ENCODE results near the gene ZNF331.

The ZNF331 gene

DNA sequence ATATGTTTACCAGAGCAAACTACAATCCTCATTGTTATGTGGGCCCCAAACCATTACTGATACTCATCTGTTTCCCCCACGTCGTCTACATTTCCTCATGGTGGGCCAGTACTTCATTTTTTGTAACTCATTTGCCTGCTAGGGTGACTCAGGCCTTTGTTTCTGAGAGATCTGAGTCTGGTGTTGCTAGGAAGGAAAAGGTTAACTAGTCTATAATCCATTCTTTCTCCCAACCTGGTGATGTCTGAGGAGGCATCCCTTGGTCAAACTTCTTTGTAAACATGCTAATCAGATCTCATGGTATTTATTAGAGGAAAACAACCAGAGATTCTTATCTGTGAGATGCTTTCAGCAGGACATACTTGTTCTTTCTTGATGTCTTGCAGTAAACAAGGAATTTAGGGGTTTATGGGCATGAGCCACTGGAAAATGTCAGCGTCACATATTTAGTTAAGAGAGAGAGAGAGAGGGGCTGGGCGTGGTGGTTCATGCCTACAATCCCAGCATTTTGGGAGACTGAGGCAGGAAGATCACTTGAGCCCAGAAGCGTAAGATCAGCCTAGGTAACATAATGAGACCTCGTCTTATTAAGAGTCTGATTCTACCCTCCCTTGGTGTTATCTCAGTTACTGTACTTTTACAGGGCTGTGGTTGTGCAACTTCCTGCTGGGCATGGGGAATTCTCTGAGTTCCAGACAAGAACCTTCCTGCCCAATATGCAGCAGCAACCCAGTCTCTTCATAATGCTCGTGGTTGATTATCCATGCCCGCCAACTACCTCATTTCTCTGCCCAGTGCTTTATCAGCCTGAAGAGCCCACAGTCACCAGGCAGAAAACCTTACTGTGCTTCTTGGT is 84.2 kb downstream of the ZNF331 start:
- Histone ChIP-seq H3K36me3 (replicated peaks) (no peaks in the 10 kb centered on the region), H3K4me3 (ENCODE audit: low read depth, low read length) (no peak overlapping the region), H3K27ac (no peak overlapping the region), H3K27me3 (replicated peaks) (no peaks in the 10 kb centered on the region)
- TF ChIP-seq, protein P1, sequence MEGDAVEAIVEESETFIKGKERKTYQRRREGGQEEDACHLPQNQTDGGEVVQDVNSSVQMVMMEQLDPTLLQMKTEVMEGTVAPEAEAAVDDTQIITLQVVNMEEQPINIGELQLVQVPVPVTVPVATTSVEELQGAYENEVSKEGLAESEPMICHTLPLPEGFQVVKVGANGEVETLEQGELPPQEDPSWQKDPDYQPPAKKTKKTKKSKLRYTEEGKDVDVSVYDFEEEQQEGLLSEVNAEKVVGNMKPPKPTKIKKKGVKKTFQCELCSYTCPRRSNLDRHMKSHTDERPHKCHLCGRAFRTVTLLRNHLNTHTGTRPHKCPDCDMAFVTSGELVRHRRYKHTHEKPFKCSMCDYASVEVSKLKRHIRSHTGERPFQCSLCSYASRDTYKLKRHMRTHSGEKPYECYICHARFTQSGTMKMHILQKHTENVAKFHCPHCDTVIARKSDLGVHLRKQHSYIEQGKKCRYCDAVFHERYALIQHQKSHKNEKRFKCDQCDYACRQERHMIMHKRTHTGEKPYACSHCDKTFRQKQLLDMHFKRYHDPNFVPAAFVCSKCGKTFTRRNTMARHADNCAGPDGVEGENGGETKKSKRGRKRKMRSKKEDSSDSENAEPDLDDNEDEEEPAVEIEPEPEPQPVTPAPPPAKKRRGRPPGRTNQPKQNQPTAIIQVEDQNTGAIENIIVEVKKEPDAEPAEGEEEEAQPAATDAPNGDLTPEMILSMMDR (IDR thresholded peaks at IDR 0.05; ENCODE audit: low read depth, low read length, missing control alignments): no peak
- in situ Hi-C loops (cut with HindIII; ENCODE audit: low pct_ligation_motif_present, low sequenced_read_pairs): no loop called here
- no peak for DNase-seq

DNA sequence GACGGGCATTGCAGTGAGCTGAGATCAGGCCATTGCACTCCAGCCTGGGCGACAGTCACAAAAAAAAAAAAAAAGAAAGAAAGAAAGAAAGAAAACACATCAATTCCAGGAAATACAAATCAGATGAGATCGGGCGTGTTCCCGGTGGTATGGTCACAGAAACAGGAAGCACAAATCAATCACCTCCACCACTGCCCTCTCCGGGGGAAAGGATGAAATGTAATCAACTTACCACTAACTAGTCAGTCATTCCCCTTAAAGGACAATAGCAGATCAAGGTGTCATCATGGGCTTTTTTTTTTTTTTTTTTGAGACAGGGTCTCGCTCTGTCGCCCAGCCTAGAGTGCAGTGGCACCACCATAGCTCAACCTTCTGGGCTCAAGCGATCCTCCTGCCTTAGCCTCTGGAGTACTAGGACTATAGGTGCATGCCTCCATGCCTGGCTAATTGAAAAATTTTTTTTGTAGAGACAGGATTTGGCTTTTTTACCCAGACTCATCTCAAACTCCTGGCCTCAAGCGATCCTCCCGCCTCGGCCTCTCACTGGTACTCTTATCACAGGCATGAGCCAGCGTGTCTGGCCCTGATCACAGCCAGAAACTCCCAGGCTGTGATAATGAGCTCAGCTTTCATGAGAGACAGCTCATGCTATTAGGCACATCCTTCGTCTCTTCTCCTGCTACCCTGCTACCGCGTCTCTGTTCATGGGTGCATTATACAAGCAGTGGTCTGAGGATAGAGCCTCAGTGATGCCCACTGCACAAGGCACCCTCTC is 87.0 kb downstream of the ZNF331 start:
- in situ Hi-C loops (cut with HindIII; ENCODE audit: low pct_ligation_motif_present, low sequenced_read_pairs): no loop called here
- TF ChIP-seq, protein P1 (IDR thresholded peaks at IDR 0.05; ENCODE audit: low read depth, low read length, missing control alignments): no peak
- Histone ChIP-seq H3K27me3 (replicated peaks) (no peaks in the 10 kb centered on the region), H3K4me3 (ENCODE audit: low read depth, low read length) (no peak overlapping the region), H3K27ac (no peak overlapping the region), H3K36me3 (replicated peaks) (no peaks in the 10 kb centered on the region)
- DNase-seq: no peak

DNA sequence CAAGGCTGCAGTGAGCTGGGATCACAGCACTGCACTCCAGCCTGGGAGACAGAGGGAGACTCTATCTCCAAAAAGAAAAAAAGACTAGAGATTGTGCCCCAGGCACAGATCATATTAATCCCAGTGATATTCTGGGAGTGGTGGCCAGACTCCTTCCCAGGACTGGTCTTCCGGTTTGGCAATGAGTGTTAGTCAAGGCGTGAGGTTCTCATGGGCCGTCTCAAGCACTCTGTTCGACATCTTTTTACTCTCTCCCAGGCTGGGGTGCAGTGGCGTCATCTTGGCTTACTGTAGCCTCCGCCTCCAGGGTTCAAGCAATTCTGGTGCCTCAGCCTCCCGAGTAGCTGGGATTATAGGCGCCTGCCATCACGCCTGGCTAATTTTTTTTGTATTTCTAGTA is 88.5 kb downstream of the ZNF331 start:
- Histone ChIP-seq H3K4me3 (ENCODE audit: low read depth, low read length) (no peak overlapping the region), H3K27ac (no peak overlapping the region), H3K27me3 (replicated peaks) (no peaks in the 10 kb centered on the region), H3K36me3 (replicated peaks) (no peaks in the 10 kb centered on the region)
- TF ChIP-seq, protein P1 (IDR thresholded peaks at IDR 0.05; ENCODE audit: low read depth, low read length, missing control alignments): no peak
- in situ Hi-C loops (cut with HindIII; ENCODE audit: low pct_ligation_motif_present, low sequenced_read_pairs): no loop called here
- DNase-seq: no peak

DNA sequence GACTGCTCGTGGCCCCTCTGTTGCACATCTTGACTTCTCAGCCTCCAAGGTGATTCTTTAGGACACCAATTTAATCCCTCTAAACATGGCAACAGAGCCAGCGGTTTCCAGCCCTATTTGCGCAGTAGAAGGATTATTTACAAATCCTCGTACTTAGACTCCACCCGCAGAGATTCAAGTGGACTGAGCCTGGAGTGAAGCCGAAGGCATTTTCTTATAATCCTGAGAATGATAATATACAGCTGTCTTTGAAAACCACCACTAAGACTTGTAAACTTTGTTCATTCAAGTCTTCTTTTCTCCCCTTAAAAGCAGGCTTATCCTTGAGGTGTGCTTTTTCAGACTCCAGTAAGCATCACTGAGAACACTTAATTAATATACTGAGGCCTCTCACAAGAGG is 89.0 kb downstream of the ZNF331 start:
- in situ Hi-C loops (cut with HindIII; ENCODE audit: low pct_ligation_motif_present, low sequenced_read_pairs): no loop called here
- Histone ChIP-seq H3K4me3 (ENCODE audit: low read depth, low read length) (no peak overlapping the region), H3K27ac (no peak overlapping the region), H3K36me3 (replicated peaks) (no peaks in the 10 kb centered on the region), H3K27me3 (replicated peaks) (no peaks in the 10 kb centered on the region)
- DNase-seq: no peak
- TF ChIP-seq, protein P1 (IDR thresholded peaks at IDR 0.05; ENCODE audit: low read depth, low read length, missing control alignments): no peak

Measured in brain microvascular endothelial cell (primary cell).